Muscle layer of colon (tissue), 2 donors: ENCODE data around the gene ZDHHC24.
A peak's percentile ranks its signal among the peaks of the same experiment; 100 is the strongest.
"Not testable (repeated sequence)": the region's sequence is repeated elsewhere in the genome, so short reads cannot be mapped to it uniquely, and the experiment has no call there.

ENCODE experiments used
- H3K27ac ChIP-seq: one replicate; pipeline ENCODE4 v1.7.0; 2013; ENCODE audit warnings: low read depth, mild to moderate bottlenecking, low read length, moderate library complexity
- H3K27me3 ChIP-seq, 2 donors: one replicate each; pipeline ENCODE4 v1.7.0; 2013; ENCODE audit warnings: low read length in 2 of 2, mild to moderate bottlenecking in 2 of 2; ENCODE audit not compliant: insufficient read depth in 2 of 2, control insufficient read depth in 1 of 2
- H3K36me3 ChIP-seq: one replicate; pipeline ENCODE4 v1.7.0; 2013; ENCODE audit warnings: mild to moderate bottlenecking, low read length; ENCODE audit not compliant: insufficient read depth
- H3K4me1 ChIP-seq: one replicate; pipeline ENCODE4 v1.7.0; 2013; ENCODE audit warnings: mild to moderate bottlenecking, low read length; ENCODE audit not compliant: insufficient read depth
- H3K4me3 ChIP-seq, 2 donors: one replicate each; pipeline ENCODE4 v1.7.0; 2013; ENCODE audit warnings: low read length in 2 of 2, low read depth in 1 of 2, mild to moderate bottlenecking in 1 of 2, moderate library complexity in 1 of 2
- H3K9ac ChIP-seq: one replicate; pipeline ENCODE4 v1.7.0; 2013; ENCODE audit warnings: low read length
- H3K9me3 ChIP-seq: one replicate; pipeline ENCODE4 v1.7.0; 2013; ENCODE audit warnings: mild to moderate bottlenecking, low read length
- donor health status: abdominal sarcoma.
- donor health status: Adenocarcinoma of cecum.

Gene ZDHHC24

GRCh38 chr11:66582565-66583147 lies 36.8 kb upstream of the ZDHHC24 start:
- not testable (repeated sequence) for H3K36me3 ChIP-seq, H3K4me3 ChIP-seq, H3K27me3 ChIP-seq, H3K27ac ChIP-seq, H3K9ac ChIP-seq, H3K9me3 ChIP-seq, H3K4me1 ChIP-seq

GRCh38 chr11:66581261-66581660 lies 35.4 kb upstream of the ZDHHC24 start:
- H3K27ac ChIP-seq: no peak overlapping the region
- H3K4me3 ChIP-seq: no peak overlapping the region
- H3K27me3 ChIP-seq: no peaks in the 10 kb centered on the region
- H3K4me1 ChIP-seq: peaks cover 5% of the 10 kb centered on the region
- H3K9ac ChIP-seq: no peak overlapping the region
- H3K9me3 ChIP-seq: no peaks in the 10 kb centered on the region
- no peaks in the 10 kb centered on the region for H3K36me3 ChIP-seq

GRCh38 chr11:66580803-66581202 lies 35.0 kb upstream of the ZDHHC24 start:
- Histone ChIP-seq H3K9ac (no peak overlapping the region), H3K4me3 (no peak overlapping the region), H3K9me3 (no peaks in the 10 kb centered on the region), H3K27ac (no peak overlapping the region), H3K27me3 (no peaks in the 10 kb centered on the region), H3K4me1 (peaks cover 5% of the 10 kb centered on the region), H3K36me3 (no peaks in the 10 kb centered on the region)

GRCh38 chr11:66579017-66579606 lies 33.3 kb upstream of the ZDHHC24 start:
- Histone ChIP-seq H3K9ac (no peak overlapping the region), H3K4me1 (peaks cover 5% of the 10 kb centered on the region), H3K36me3 (no peaks in the 10 kb centered on the region), H3K27ac (no peak overlapping the region), H3K4me3 (no peak overlapping the region), H3K9me3 (no peaks in the 10 kb centered on the region), H3K27me3 (no peaks in the 10 kb centered on the region)

GRCh38 chr11:66570850-66571180 lies 25.0 kb upstream of the ZDHHC24 start:
- H3K27me3 ChIP-seq: no peaks in the 10 kb centered on the region
- no peak overlapping the region for H3K4me3 ChIP-seq
- H3K4me1 ChIP-seq: peaks cover 14% of the 10 kb centered on the region
- H3K9ac ChIP-seq: no peak overlapping the region
- H3K27ac ChIP-seq: no peak overlapping the region
- H3K9me3 ChIP-seq: no peaks in the 10 kb centered on the region
- no peaks in the 10 kb centered on the region for H3K36me3 ChIP-seq

GRCh38 chr11:66570079-66570849 lies 24.4 kb upstream of the ZDHHC24 start:
- Histone ChIP-seq H3K9me3 (no peaks in the 10 kb centered on the region), H3K4me3 (no peak overlapping the region)

GRCh38 chr11:66569076-66569475 lies 23.2 kb upstream of the ZDHHC24 start:
- Histone ChIP-seq H3K36me3 (peaks cover 4% of the 10 kb centered on the region), H3K27ac (no peak overlapping the region), H3K4me1 (peaks cover 14% of the 10 kb centered on the region), H3K27me3 (no peaks in the 10 kb centered on the region), H3K9me3 (no peaks in the 10 kb centered on the region), H3K9ac (no peak overlapping the region), H3K4me3 (peak overlapping the region in 1 of 2 donors; percentile 70)

More at GRCh38 chr11:66570079-66570849, 24.4 kb upstream of the ZDHHC24 start:
- Histone ChIP-seq H3K27ac (no peak overlapping the region), H3K4me1 (peaks cover 14% of the 10 kb centered on the region), H3K27me3 (no peaks in the 10 kb centered on the region), H3K9ac (no peak overlapping the region), H3K36me3 (peaks cover 4% of the 10 kb centered on the region)

- H3K36me3 ChIP-seq: peaks cover 4% of the 10 kb centered on the region
- no peaks in the 10 kb centered on the region for H3K9me3 ChIP-seq
- H3K27ac ChIP-seq: peak within 1 kb of the TSS; percentile 52
- H3K27me3 ChIP-seq: no peaks in the 10 kb centered on the region
- peaks cover 14% of the 10 kb centered on the region for H3K4me1 ChIP-seq
- H3K4me3 ChIP-seq: peak within 1 kb of the TSS; percentile 38 to 70
- no peak within 1 kb of the TSS for H3K9ac ChIP-seq
These were observed 22.5 kb upstream of the ZDHHC24 start, which contains the start of gene CTSF for GRCh38 chr11:66568124-66568916. Gene CTSF, minus strand, starts transcription at chr11:66568606. Its CDS starts 120 bp downstream, at chr11:66568486.

- Histone ChIP-seq H3K9me3 (no peaks in the 10 kb centered on the region), H3K36me3 (peaks cover 4% of the 10 kb centered on the region), H3K27me3 (no peaks in the 10 kb centered on the region), H3K4me3 (peak overlapping the region; percentile 38 to 70), H3K27ac (no peak overlapping the region), H3K9ac (no peak overlapping the region), H3K4me1 (peaks cover 14% of the 10 kb centered on the region)
These were observed 21.9 kb upstream of the ZDHHC24 start for GRCh38 chr11:66567787-66568123.

GRCh38 chr11:66566221-66566620 lies 20.4 kb upstream of the ZDHHC24 start:
- peaks cover 14% of the 10 kb centered on the region for H3K4me1 ChIP-seq
- no peaks in the 10 kb centered on the region for H3K9me3 ChIP-seq
- no peak overlapping the region for H3K9ac ChIP-seq
- no peaks in the 10 kb centered on the region for H3K27me3 ChIP-seq
- H3K27ac ChIP-seq: no peak overlapping the region
- peaks cover 4% of the 10 kb centered on the region for H3K36me3 ChIP-seq
- no peak overlapping the region for H3K4me3 ChIP-seq

- Histone ChIP-seq H3K4me1 (peaks cover 14% of the 10 kb centered on the region), H3K9ac (no peak overlapping the region), H3K4me3 (no peak overlapping the region), H3K9me3 (no peaks in the 10 kb centered on the region), H3K27ac (no peak overlapping the region), H3K36me3 (peaks cover 4% of the 10 kb centered on the region), H3K27me3 (no peaks in the 10 kb centered on the region)
These were observed 19.1 kb upstream of the ZDHHC24 start for GRCh38 chr11:66564984-66565383.
